H9 (cell line): ENCODE data around the gene HPGD. TPM values are rescaled to one million over a fixed set of nuclear protein-coding genes. Genes with fewer than 3 reads are reported as not detected.
A peak's percentile ranks its signal among the peaks of the same experiment; 100 is the strongest.

ENCODE experiments used
- DNase-seq: peaks from one replicate; pipeline ENCODE4 v3.0.0-alpha.2; 2017
- H2AFZ ChIP-seq: one replicate; pipeline ENCODE4 v1.6.1; 2013; ENCODE audit warnings: mild to moderate bottlenecking, low read length, control low read depth, moderate library complexity
- H2AK5ac ChIP-seq: 2 replicates; pipeline ENCODE4 v1.6.1; 2013; ENCODE audit warnings: low read length, control low read depth, mixed read lengths; ENCODE audit not compliant: insufficient read length
- H2BK120ac ChIP-seq: one replicate; pipeline ENCODE4 v1.6.1; 2013; ENCODE audit warnings: low read depth, mild to moderate bottlenecking, low read length, control low read depth, inconsistent platforms; ENCODE audit not compliant: poor library complexity, severe bottlenecking
- H2BK12ac ChIP-seq: 2 replicates; pipeline ENCODE4 v1.6.1; 2013; ENCODE audit warnings: low read length, control low read depth, mixed read lengths, low read depth; ENCODE audit not compliant: insufficient read length
- H2BK15ac ChIP-seq: 2 replicates; pipeline ENCODE4 v1.6.1; 2013; ENCODE audit warnings: low read depth, low read length, control low read depth
- H2BK20ac ChIP-seq: one replicate; pipeline ENCODE4 v1.6.1; 2013; ENCODE audit warnings: low read depth, mild to moderate bottlenecking, low read length, control low read depth, inconsistent platforms; ENCODE audit not compliant: poor library complexity, severe bottlenecking
- H2BK5ac ChIP-seq: 2 replicates; pipeline ENCODE4 v1.6.1; 2013; ENCODE audit warnings: low read length, control low read depth, mixed read lengths; ENCODE audit not compliant: insufficient read length
- H3K14ac ChIP-seq: 2 replicates; pipeline ENCODE4 v1.6.1; 2013; ENCODE audit warnings: low read length, control low read depth; ENCODE audit not compliant: insufficient read depth
- H3K18ac ChIP-seq: 2 replicates; pipeline ENCODE4 v1.6.1; 2013; ENCODE audit warnings: low read depth, mild to moderate bottlenecking, mixed read lengths, low read length, control low read depth; ENCODE audit not compliant: insufficient read length
- H3K23ac ChIP-seq: 2 replicates; pipeline ENCODE4 v1.6.1; 2013; ENCODE audit warnings: low read length, control low read depth, mixed read lengths, low read depth; ENCODE audit not compliant: insufficient read length
- H3K23me2 ChIP-seq: 2 replicates; pipeline ENCODE4 v1.6.1; 2013; ENCODE audit warnings: low read depth, mild to moderate bottlenecking, mixed read lengths, low read length, control low read depth; ENCODE audit not compliant: insufficient read length, poor library complexity, severe bottlenecking
- H3K27ac ChIP-seq: 2 replicates; pipeline ENCODE4 v1.5.1; 2013; ENCODE audit warnings: low read length, control low read depth, mixed read lengths, low read depth; ENCODE audit not compliant: insufficient read length
- H3K27me3 ChIP-seq: 2 replicates; pipeline ENCODE4 v1.6.1; 2013; ENCODE audit warnings: low read length, control low read depth, inconsistent platforms; ENCODE audit not compliant: insufficient read depth
- H3K4ac ChIP-seq: 2 replicates; pipeline ENCODE4 v1.6.1; 2013; ENCODE audit warnings: low read depth, mild to moderate bottlenecking, control low read depth, inconsistent platforms, low read length, moderate library complexity
- H3K4me1 ChIP-seq: 2 replicates; pipeline ENCODE4 v1.6.1; 2013; ENCODE audit warnings: low read length, control low read depth, inconsistent platforms; ENCODE audit not compliant: insufficient read depth
- H3K4me2 ChIP-seq: 2 replicates; pipeline ENCODE4 v1.6.1; 2013; ENCODE audit warnings: low read length, control low read depth, mixed read lengths; ENCODE audit not compliant: insufficient read length, insufficient read depth
- H3K56ac ChIP-seq: 2 replicates; pipeline ENCODE4 v1.6.1; 2013; ENCODE audit warnings: low read depth, mild to moderate bottlenecking, mixed read lengths, low read length, control low read depth; ENCODE audit not compliant: insufficient read length
- H3K79me1 ChIP-seq: 2 replicates; pipeline ENCODE4 v1.6.1; 2013; ENCODE audit warnings: low read depth, mild to moderate bottlenecking, moderate library complexity, low read length, control low read depth, inconsistent platforms; ENCODE audit not compliant: insufficient read depth, poor library complexity, severe bottlenecking
- H3K79me2 ChIP-seq: 2 replicates; pipeline ENCODE4 v1.6.1; 2013; ENCODE audit warnings: low read length, control low read depth, inconsistent platforms; ENCODE audit not compliant: insufficient read depth
- H3K9ac ChIP-seq: 2 replicates; pipeline ENCODE4 v1.6.1; 2013; ENCODE audit warnings: low read length, control low read depth, mixed read lengths; ENCODE audit not compliant: insufficient read length; ENCODE audit errors: extremely low read depth
- H3K9me3 ChIP-seq: one replicate; pipeline ENCODE4 v1.6.1; 2013; ENCODE audit warnings: low read depth, low read length, inconsistent platforms; ENCODE audit not compliant: control insufficient read depth
- H3T11ph ChIP-seq: one replicate; pipeline ENCODE4 v1.6.1; 2013; ENCODE audit warnings: mild to moderate bottlenecking, low read length, control low read depth, inconsistent platforms
- H4K20me1 ChIP-seq: one replicate; pipeline ENCODE4 v1.6.1; 2013; ENCODE audit not compliant: control insufficient read depth, insufficient read length, insufficient read depth
- H4K5ac ChIP-seq: 2 replicates; pipeline ENCODE4 v1.6.1; 2013; ENCODE audit warnings: low read depth, mild to moderate bottlenecking, mixed read lengths, low read length, control low read depth; ENCODE audit not compliant: insufficient read length
- H4K8ac ChIP-seq: replicated peaks from 2 replicates; pipeline ENCODE4 v1.6.1; 2013; ENCODE audit warnings: low read length, control low read depth, mixed read lengths, low read depth; ENCODE audit not compliant: insufficient read length
- H4K91ac ChIP-seq: 2 replicates; pipeline ENCODE4 v1.6.1; 2013; ENCODE audit warnings: low read depth, mild to moderate bottlenecking, moderate library complexity, mixed read lengths, low read length, control low read depth; ENCODE audit not compliant: insufficient read length
- H3K27ac Mint-ChIP-seq, 3 experiments: 2 replicates in 2 of 3; 3 replicates in 1 of 3; pipeline ENCODE4 v1.8.0; 2020 to 2021; ENCODE audit warnings: mixed read lengths in 3 of 3, mild to moderate bottlenecking in 1 of 3, moderate library complexity in 1 of 3
- H3K27me3 Mint-ChIP-seq: 2 replicates; pipeline ENCODE4 v1.8.0; 2021; ENCODE audit warnings: low read depth, mild to moderate bottlenecking, moderate library complexity, mixed read lengths
- H3K36me3 Mint-ChIP-seq, 3 experiments: 2 replicates in 2 of 3; 3 replicates in 1 of 3; pipeline ENCODE4 v1.8.0; 2020 to 2021; ENCODE audit warnings: low read depth in 3 of 3, mixed read lengths in 3 of 3; ENCODE audit not compliant: insufficient read depth in 1 of 3
- H3K4me1 Mint-ChIP-seq, 2 experiments: 2 replicates each; pipeline ENCODE4 v1.8.0; 2020; ENCODE audit warnings: mixed read lengths in 2 of 2
- H3K4me3 Mint-ChIP-seq, 2 experiments: 2 replicates in 1 of 2; 3 replicates in 1 of 2; pipeline ENCODE4 v1.8.0; 2020 to 2021; ENCODE audit warnings: mild to moderate bottlenecking in 2 of 2, mixed read lengths in 2 of 2, moderate library complexity in 1 of 2
- H3K9me3 Mint-ChIP-seq, 2 experiments: 2 replicates in 1 of 2; 3 replicates in 1 of 2; pipeline ENCODE4 v1.8.0; 2020; ENCODE audit warnings: mild to moderate bottlenecking in 2 of 2, mixed read lengths in 2 of 2, moderate library complexity in 1 of 2
- CTCF ChIP-seq: fragments of 200-600 bp; sonication (generic); conservative IDR thresholded peaks from 3 replicates; pipeline ENCODE4 v1.8.0; 2021; ENCODE audit warnings: antibody characterized with exemption, mild to moderate bottlenecking
- WGBS: extraction: QIAGEN DNeasy Blood & Tissue Kit; methylation state at CpG from one replicate; pipeline ENCODE4 v1.1.7; 2013; ENCODE audit warnings: missing lambda C conversion rate, low lambda C conversion rate, mixed read lengths; ENCODE audit not compliant: insufficient read length; ENCODE audit errors: extremely low coverage; 5-methylcytosine and 5-hydroxymethylcytosine counted together
- total RNA-seq: library from RNA; stranded (reverse); gene quantifications from 2 replicates; pipeline ENCODE4 v1.2.1, GENCODE V29; 2021

The HPGD gene
- total RNA-seq, 1 experiment from 2014 or later, result 16.8 TPM

- H2BK5ac ChIP-seq, result no peak overlapping the region
- no peak overlapping the region for H3K23ac ChIP-seq
- Mint-ChIP-seq H3K36me3 (peaks cover 5 to 15% (median 6%) of the 10 kb centered on the region in 3 experiments; a peak in 5 of 7 replicates), H3K9me3 (peaks cover 3 to 5% of the 10 kb centered on the region in 2 experiments; a peak in 3 of 5 replicates), H3K27me3 (no peaks in the 10 kb centered on the region), H3K4me3 (peak overlapping the region in 1 of 2 experiments; percentile 8; a peak in 1 of 5 replicates), H3K4me1 (peaks cover 45 to 51% of the 10 kb centered on the region in 2 experiments), H3K27ac (peak overlapping the region; percentile 53 to 93 (median 68); a peak in 5 of 7 replicates)
- H3K27me3 ChIP-seq, result no peaks in the 10 kb centered on the region
- no CpG with 5 or more reads among the region's 2 CpGs for WGBS
- H3K79me1 ChIP-seq, result no peaks in the 10 kb centered on the region
- no peaks in the 10 kb centered on the region for H4K20me1 ChIP-seq
- H4K8ac ChIP-seq, result no peak overlapping the region
- H2BK15ac ChIP-seq, result no peak overlapping the region
- H3K4me2 ChIP-seq, result peak overlapping the region; percentile 5
- DNase-seq, result no peak
- no peak overlapping the region for H3K56ac ChIP-seq
- H2BK20ac ChIP-seq, result no peak overlapping the region
- TF ChIP-seq CTCF, result no peak
- no peak overlapping the region for H3K14ac ChIP-seq
- no peaks in the 10 kb centered on the region for H3K9me3 ChIP-seq
- H3K4me1 ChIP-seq, result peaks cover 6% of the 10 kb centered on the region; the same call in 1 of the 2 replicates
- no peak overlapping the region for H3K4ac ChIP-seq
- H2AK5ac ChIP-seq, result no peak overlapping the region
- peak overlapping the region; percentile 57 for H3K27ac ChIP-seq
- H3K79me2 ChIP-seq, result no peaks in the 10 kb centered on the region
- no peak overlapping the region for H2BK120ac ChIP-seq
- H3T11ph ChIP-seq, result no peak overlapping the region
- no peak overlapping the region for H2AFZ ChIP-seq
- no peaks in the 10 kb centered on the region for H3K23me2 ChIP-seq
- no peak overlapping the region for H3K18ac ChIP-seq
- H4K91ac ChIP-seq, result no peak overlapping the region
- H2BK12ac ChIP-seq, result no peak overlapping the region
- H4K5ac ChIP-seq, result no peak overlapping the region
- H3K9ac ChIP-seq, result no peak overlapping the region
Observed at GRCh38 chr4:174561560-174561959, 39.3 kb upstream of the HPGD start.
